Activated CD8-positive, alpha-beta T cell treated with anti-CD3 and anti-CD28 coated beads, Interleukin-2, amount 10 ng/mL, durations not matched to agents 7 days and 5 days (primary cell): Measurements from ENCODE around the gene AFF3. TPM values are rescaled to one million over a fixed set of nuclear protein-coding genes. Genes with fewer than 3 reads are reported as not detected.

Experiments used
- ATAC-seq: fragments of 150-1000 bp; cut with Tn5 transposase; one replicate; pipeline ENCODE4 v1.10.0; 2021; ENCODE audit warnings: moderate library complexity
- CTCF ChIA-PET: fragments of 350-600 bp; sonication (Branson Sonifier 250); formaldehyde crosslinking; loops from one replicate; lab custom pipeline; 2021; ENCODE audit warnings: antibody characterized with exemption; lab: Charles Lee
- POLR2A ChIA-PET: fragments of 350-600 bp; sonication (Branson Sonifier 250); formaldehyde crosslinking; loops from one replicate; lab custom pipeline; 2021; ENCODE audit warnings: antibody characterized with exemption; lab: Charles Lee
- DNase-seq: peaks from one replicate; pipeline ENCODE4 v3.0.0-alpha.2; 2020
- H3K27ac Mint-ChIP-seq: one replicate; pipeline ENCODE4 v1.8.0; 2021; ENCODE audit warnings: mild to moderate bottlenecking, mixed read lengths
- H3K27me3 Mint-ChIP-seq: one replicate; pipeline ENCODE4 v1.8.0; 2021; ENCODE audit warnings: low read depth, mixed read lengths
- H3K36me3 Mint-ChIP-seq: one replicate; pipeline ENCODE4 v1.8.0; 2021; ENCODE audit warnings: low read depth, mixed read lengths
- H3K4me1 Mint-ChIP-seq: one replicate; pipeline ENCODE4 v1.8.0; 2021; ENCODE audit warnings: low read depth, mixed read lengths
- H3K4me3 Mint-ChIP-seq: one replicate; pipeline ENCODE4 v1.8.0; 2021; ENCODE audit warnings: mild to moderate bottlenecking, mixed read lengths
- H3K9me3 Mint-ChIP-seq: one replicate; pipeline ENCODE4 v1.8.0; 2022; ENCODE audit warnings: mixed read lengths; ENCODE audit not compliant: insufficient read depth
- total RNA-seq, 2 experiments: library from RNA; stranded (reverse); gene quantifications; one replicate each; pipeline ENCODE4 v1.2.3, GENCODE V29; 2021

AFF3 gene
- total RNA-seq, 2 experiments from 2014 or later = 7.1 to 7.9 TPM

- ATAC-seq = no peak
Measured at GRCh38 chr2:99552529-99552928, 589.9 kb downstream of the AFF3 start.

GRCh38 chr2:99550368-99550767, 592.0 kb downstream of the AFF3 start:
- Mint-ChIP-seq H3K36me3 (no peaks in the 10 kb centered on the region), H3K27ac (no peak overlapping the region), H3K27me3 (no peaks in the 10 kb centered on the region), H3K4me1 (no peaks in the 10 kb centered on the region), H3K4me3 (no peak overlapping the region), H3K9me3 (no peaks in the 10 kb centered on the region)
- POLR2A ChIA-PET = no interaction called here
- DNase-seq = no peak
- ATAC-seq = no peak
- CTCF ChIA-PET = interaction anchor here (1.5 kb wide), 1 partner anchor 9 kb away, joined by 6 read pairs; no protein-coding TSS in a partner anchor

More at GRCh38 chr2:99552529-99552928, 589.9 kb downstream of the AFF3 start:
- no peaks in the 10 kb centered on the region for H3K27me3 Mint-ChIP-seq
- CTCF ChIA-PET = no interaction called here
- no peaks in the 10 kb centered on the region for H3K4me1 Mint-ChIP-seq
- no peak for DNase-seq
- H3K36me3 Mint-ChIP-seq = no peaks in the 10 kb centered on the region
- no peak overlapping the region for H3K4me3 Mint-ChIP-seq
- no peaks in the 10 kb centered on the region for H3K9me3 Mint-ChIP-seq
- POLR2A ChIA-PET = no interaction called here
- H3K27ac Mint-ChIP-seq = no peak overlapping the region

GRCh38 chr2:99545604-99546003, 596.8 kb downstream of the AFF3 start:
- no peak for DNase-seq
- no peaks in the 10 kb centered on the region for H3K9me3 Mint-ChIP-seq
- CTCF ChIA-PET = interaction anchor here (1.3 kb wide), 1 partner anchor 12 kb away, joined by 3 read pairs; no protein-coding TSS in a partner anchor
- H3K4me3 Mint-ChIP-seq = no peak overlapping the region
- no peaks in the 10 kb centered on the region for H3K4me1 Mint-ChIP-seq
- no peak for ATAC-seq
- peaks cover 16% of the 10 kb centered on the region for H3K27me3 Mint-ChIP-seq
- no peaks in the 10 kb centered on the region for H3K36me3 Mint-ChIP-seq
- POLR2A ChIA-PET = no interaction called here
- H3K27ac Mint-ChIP-seq = no peak overlapping the region

GRCh38 chr2:99545066-99545465, 597.3 kb downstream of the AFF3 start:
- ChIA-PET POLR2A (no interaction called here), CTCF (interaction anchor here (1.3 kb wide), 1 partner anchor 13 kb away, joined by 3 read pairs; no protein-coding TSS in a partner anchor)
- ATAC-seq = no peak
- Mint-ChIP-seq H3K27me3 (peaks cover 16% of the 10 kb centered on the region), H3K9me3 (no peaks in the 10 kb centered on the region), H3K4me1 (no peaks in the 10 kb centered on the region), H3K27ac (no peak overlapping the region), H3K4me3 (no peak overlapping the region), H3K36me3 (no peaks in the 10 kb centered on the region)
- DNase-seq = no peak

DNA sequence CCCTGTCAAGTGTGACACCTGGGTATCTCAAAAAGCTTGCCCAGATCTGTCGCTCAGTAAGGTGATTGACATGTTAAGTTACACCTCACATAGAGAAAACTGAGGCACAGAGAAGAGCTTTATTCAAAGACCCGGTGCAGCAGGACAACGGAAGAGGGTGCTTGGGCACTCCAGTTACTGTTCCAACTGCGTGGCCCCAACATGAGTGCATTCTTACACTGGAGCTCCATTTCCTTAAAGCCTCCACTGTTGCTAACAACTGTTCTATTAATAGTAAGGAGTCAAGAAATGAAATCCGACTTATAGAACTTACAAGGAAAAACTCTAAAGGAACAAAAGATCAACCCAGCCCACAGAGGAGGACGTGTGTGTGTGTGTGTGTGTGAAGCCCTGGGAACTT, 597.8 kb downstream of the AFF3 start:
- POLR2A ChIA-PET = no interaction called here
- Mint-ChIP-seq H3K27me3 (peaks cover 17% of the 10 kb centered on the region), H3K27ac (no peak overlapping the region), H3K4me1 (no peaks in the 10 kb centered on the region), H3K4me3 (no peak overlapping the region), H3K36me3 (no peaks in the 10 kb centered on the region), H3K9me3 (no peaks in the 10 kb centered on the region)
- DNase-seq (no peak), ATAC-seq (no peak)
- CTCF ChIA-PET = no interaction called here

DNA sequence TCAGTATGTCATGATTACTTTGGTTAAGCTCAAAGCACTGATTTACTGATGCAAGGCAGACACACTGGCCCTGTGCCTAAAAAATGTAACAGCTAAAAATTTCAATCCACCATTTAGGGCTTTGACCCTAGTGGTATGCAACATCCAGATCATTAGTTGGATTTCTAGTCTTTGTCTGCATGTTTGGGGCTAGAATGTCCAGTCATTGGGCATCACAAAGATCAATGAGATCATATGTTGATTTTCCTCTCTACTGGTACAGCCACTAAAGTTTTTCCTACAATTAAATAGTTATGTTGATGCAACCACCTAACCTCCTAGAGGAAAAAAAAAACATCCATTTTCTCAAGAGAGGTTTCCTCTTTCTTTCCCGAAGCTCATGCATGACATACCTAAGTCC, 599.1 kb downstream of the AFF3 start:
- Mint-ChIP-seq H3K36me3 (no peaks in the 10 kb centered on the region), H3K4me3 (no peak overlapping the region), H3K9me3 (no peaks in the 10 kb centered on the region), H3K4me1 (no peaks in the 10 kb centered on the region), H3K27ac (no peak overlapping the region), H3K27me3 (peaks cover 23% of the 10 kb centered on the region)
- ATAC-seq = no peak
- ChIA-PET CTCF (no interaction called here), POLR2A (no interaction called here)
- no peak for DNase-seq

DNA sequence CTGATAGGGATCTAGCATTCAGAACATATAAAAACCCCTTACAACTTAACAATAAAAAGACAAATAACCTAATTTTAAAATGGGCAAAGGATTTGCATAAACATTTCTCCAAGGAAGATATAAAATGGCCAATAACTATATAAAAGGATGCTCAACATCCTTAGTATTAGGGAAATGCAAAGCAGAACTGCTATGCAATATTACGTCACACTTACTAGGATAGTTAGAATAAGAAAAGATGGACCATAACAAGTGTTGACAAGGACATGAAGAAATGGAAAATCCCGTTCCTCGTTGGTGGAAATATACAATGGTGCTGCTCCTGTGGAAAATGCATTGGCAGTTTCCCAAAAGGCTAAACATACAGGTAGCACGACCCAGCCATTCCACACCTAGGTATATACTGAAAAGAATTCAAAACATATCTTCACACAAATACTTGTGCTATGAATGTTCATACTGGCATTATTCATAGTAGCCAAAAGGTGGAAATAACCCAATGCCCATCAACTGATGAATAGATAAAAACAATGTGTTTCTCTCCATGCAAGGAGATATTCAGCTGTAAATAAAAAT, 604.4 kb downstream of the AFF3 start:
- DNase-seq (no peak), ATAC-seq (no peak)
- Mint-ChIP-seq H3K27me3 (peaks cover 18% of the 10 kb centered on the region), H3K4me3 (no peak overlapping the region), H3K9me3 (no peaks in the 10 kb centered on the region), H3K36me3 (no peaks in the 10 kb centered on the region), H3K27ac (no peak overlapping the region), H3K4me1 (no peaks in the 10 kb centered on the region)
- ChIA-PET POLR2A (no interaction called here), CTCF (interaction anchor here (1.6 kb wide), 1 partner anchor 21 kb away, joined by 3 read pairs; no protein-coding TSS in a partner anchor)

GRCh38 chr2:99524056-99524455, 618.3 kb downstream of the AFF3 start:
- no peak overlapping the region for H3K4me3 Mint-ChIP-seq
- no peaks in the 10 kb centered on the region for H3K4me1 Mint-ChIP-seq
- ChIA-PET POLR2A (no interaction called here), CTCF (no interaction called here)
- peaks cover 5% of the 10 kb centered on the region for H3K27me3 Mint-ChIP-seq
- DNase-seq = no peak
- no peaks in the 10 kb centered on the region for H3K9me3 Mint-ChIP-seq
- no peak for ATAC-seq
- no peaks in the 10 kb centered on the region for H3K36me3 Mint-ChIP-seq
- no peak overlapping the region for H3K27ac Mint-ChIP-seq

- no peak overlapping the region for H3K27ac Mint-ChIP-seq
- no peaks in the 10 kb centered on the region for H3K36me3 Mint-ChIP-seq
- no peak for ATAC-seq
- ChIA-PET POLR2A (no interaction called here), CTCF (no interaction called here)
- no peak for DNase-seq
- H3K4me1 Mint-ChIP-seq = no peaks in the 10 kb centered on the region
- H3K27me3 Mint-ChIP-seq = peaks cover 9% of the 10 kb centered on the region
- H3K4me3 Mint-ChIP-seq = no peak overlapping the region
- no peaks in the 10 kb centered on the region for H3K9me3 Mint-ChIP-seq
Measured at GRCh38 chr2:99522157-99522556, 620.2 kb downstream of the AFF3 start.

- H3K4me3 Mint-ChIP-seq = no peak overlapping the region
- ATAC-seq (no peak), DNase-seq (no peak)
- H3K36me3 Mint-ChIP-seq = no peaks in the 10 kb centered on the region
- no peaks in the 10 kb centered on the region for H3K4me1 Mint-ChIP-seq
- no peak overlapping the region for H3K27ac Mint-ChIP-seq
- CTCF ChIA-PET = no interaction called here
- no peaks in the 10 kb centered on the region for H3K9me3 Mint-ChIP-seq
- POLR2A ChIA-PET = no interaction called here
- H3K27me3 Mint-ChIP-seq = peaks cover 10% of the 10 kb centered on the region
Measured at GRCh38 chr2:99520813-99521212, 621.6 kb downstream of the AFF3 start.

GRCh38 chr2:99520195-99520594, 622.2 kb downstream of the AFF3 start:
- Mint-ChIP-seq H3K36me3 (no peaks in the 10 kb centered on the region), H3K4me1 (no peaks in the 10 kb centered on the region), H3K4me3 (no peak overlapping the region), H3K27ac (no peak overlapping the region), H3K9me3 (no peaks in the 10 kb centered on the region), H3K27me3 (peaks cover 14% of the 10 kb centered on the region)
- POLR2A ChIA-PET = no interaction called here
- CTCF ChIA-PET = no interaction called here
- DNase-seq = no peak
- ATAC-seq = no peak

GRCh38 chr2:99514357-99514756, 628.0 kb downstream of the AFF3 start:
- Mint-ChIP-seq H3K4me1 (no peaks in the 10 kb centered on the region), H3K9me3 (no peaks in the 10 kb centered on the region), H3K27me3 (peaks cover 14% of the 10 kb centered on the region), H3K36me3 (no peaks in the 10 kb centered on the region), H3K27ac (no peak overlapping the region), H3K4me3 (no peak overlapping the region)
- ChIA-PET POLR2A (no interaction called here), CTCF (no interaction called here)
- DNase-seq (no peak), ATAC-seq (no peak)

DNA sequence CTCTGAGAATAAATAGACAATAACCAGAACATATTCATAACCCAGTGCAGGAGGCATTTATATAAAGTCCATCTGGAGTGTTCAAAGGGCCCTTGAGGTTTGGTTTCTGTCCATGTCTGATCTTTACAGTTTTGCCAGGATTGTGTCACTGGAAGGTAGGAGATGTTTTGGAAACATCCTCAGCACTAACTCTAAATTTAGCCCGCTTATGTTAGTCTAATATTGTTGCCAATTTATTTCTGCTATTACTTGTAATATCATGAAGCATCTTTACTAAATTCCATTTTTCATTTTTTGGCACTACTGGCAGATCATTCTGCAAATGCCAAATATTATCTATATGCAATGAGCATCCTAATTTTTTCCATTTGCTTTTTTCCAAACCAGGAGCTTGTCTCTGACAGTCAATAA, 630.2 kb downstream of the AFF3 start:
- H3K27me3 Mint-ChIP-seq = peaks cover 9% of the 10 kb centered on the region
- ATAC-seq = no peak
- no peaks in the 10 kb centered on the region for H3K36me3 Mint-ChIP-seq
- H3K4me1 Mint-ChIP-seq = no peaks in the 10 kb centered on the region
- H3K4me3 Mint-ChIP-seq = no peak overlapping the region
- no peak for DNase-seq
- POLR2A ChIA-PET = no interaction called here
- no peaks in the 10 kb centered on the region for H3K9me3 Mint-ChIP-seq
- H3K27ac Mint-ChIP-seq = no peak overlapping the region
- CTCF ChIA-PET = no interaction called here
